Osteoblast (primary cell): ENCODE results near the gene ATP10A. TPM values are rescaled to one million over a fixed set of nuclear protein-coding genes. Genes with fewer than 3 reads are reported as not detected.
A peak's percentile ranks its signal among the peaks of the same experiment; 100 is the strongest.

ENCODE experiments used
- DNase-seq: peaks from one replicate; pipeline ENCODE4 v3.0.0; 2011; ENCODE audit warnings: low spot score, mixed read lengths; ENCODE audit not compliant: insufficient read length; ENCODE audit errors: missing footprints
- H2AFZ ChIP-seq: 2 replicates; pipeline ENCODE4 v1.6.0; 2011; ENCODE audit warnings: mild to moderate bottlenecking, low read length
- H3K27ac ChIP-seq: 2 replicates; pipeline ENCODE4 v1.5.1; 2011; ENCODE audit warnings: mild to moderate bottlenecking, low read depth, low read length, moderate library complexity
- H3K27me3 ChIP-seq: 2 replicates; pipeline ENCODE4 v1.6.0; 2012; ENCODE audit warnings: mild to moderate bottlenecking, control low read depth, inconsistent platforms, low read length, moderate library complexity; ENCODE audit not compliant: insufficient read depth
- H3K36me3 ChIP-seq: 2 replicates; pipeline ENCODE4 v1.5.1; 2011; ENCODE audit warnings: mild to moderate bottlenecking, low read length, control low read depth, moderate library complexity; ENCODE audit not compliant: insufficient read depth
- H3K4me1 ChIP-seq: 2 replicates; pipeline ENCODE4 v1.5.1; 2011; ENCODE audit warnings: mild to moderate bottlenecking, low read length, control low read depth, moderate library complexity; ENCODE audit not compliant: insufficient read depth
- H3K4me2 ChIP-seq: 2 replicates; pipeline ENCODE4 v1.6.0; 2011; ENCODE audit warnings: mild to moderate bottlenecking, low read length; ENCODE audit not compliant: insufficient read depth
- H3K4me3 ChIP-seq: fragments of 200-600 bp; sonication (generic); 3 replicates; pipeline ENCODE4 v1.5.1; 2012; ENCODE audit warnings: mild to moderate bottlenecking, low read length, inconsistent platforms; ENCODE audit not compliant: insufficient read depth
- H3K79me2 ChIP-seq: 2 replicates; pipeline ENCODE4 v1.6.0; 2012; ENCODE audit warnings: mild to moderate bottlenecking, low read length, control low read depth, inconsistent platforms; ENCODE audit not compliant: insufficient read depth
- H3K9me3 ChIP-seq: 2 replicates; pipeline ENCODE4 v1.5.1; 2011; ENCODE audit warnings: low read depth, low read length, control low read depth
- H4K20me1 ChIP-seq: 2 replicates; pipeline ENCODE4 v1.6.0; 2012; ENCODE audit warnings: mild to moderate bottlenecking, low read length, control low read depth; ENCODE audit not compliant: insufficient read depth
- CTCF ChIP-seq: IDR thresholded peaks from 2 replicates; pipeline ENCODE4 v1.5.1; 2011; ENCODE audit warnings: mild to moderate bottlenecking, low read depth, low read length, moderate library complexity; ENCODE audit errors: extremely low read depth
- total RNA-seq: library from RNA; depleted of rRNA; stranded (reverse); fragments of >200 nt; gene quantifications from 2 replicates; pipeline ENCODE4 v1.2.3, GENCODE V29; 2012

ATP10A gene
- total RNA-seq, 1 donor, result 32.9 TPM

GRCh38 chr15:25771338-25771706 lies 91.8 kb downstream of the ATP10A start:
- no peak overlapping the region for H3K27ac ChIP-seq
- no peak for DNase-seq
- H3K79me2 ChIP-seq, result peaks cover 35% of the 10 kb centered on the region

GRCh38 chr15:25770618-25771337 lies 92.3 kb downstream of the ATP10A start:
- Histone ChIP-seq H3K36me3 (peaks cover 3% of the 10 kb centered on the region), H3K27me3 (no peaks in the 10 kb centered on the region), H3K27ac (no peak overlapping the region), H3K4me2 (no peak overlapping the region), H3K4me3 (no peak overlapping the region), H3K79me2 (peaks cover 35% of the 10 kb centered on the region), H2AFZ (peak overlapping the region; percentile 35), H4K20me1 (peaks cover 3% of the 10 kb centered on the region), H3K9me3 (no peaks in the 10 kb centered on the region), H3K4me1 (peaks cover 21% of the 10 kb centered on the region)
- no peak for DNase-seq
- no peak for TF ChIP-seq CTCF

More at GRCh38 chr15:25771338-25771706, 91.8 kb downstream of the ATP10A start:
- peaks cover 3% of the 10 kb centered on the region for H3K36me3 ChIP-seq
- H3K27me3 ChIP-seq, result no peaks in the 10 kb centered on the region
- TF ChIP-seq CTCF, result peak; percentile 32
- H3K4me1 ChIP-seq, result peaks cover 26% of the 10 kb centered on the region
- H3K4me2 ChIP-seq, result no peak overlapping the region
- no peak overlapping the region for H2AFZ ChIP-seq
- H3K4me3 ChIP-seq, result no peak overlapping the region
- no peaks in the 10 kb centered on the region for H3K9me3 ChIP-seq
- peaks cover 3% of the 10 kb centered on the region for H4K20me1 ChIP-seq

GRCh38 chr15:25770031-25770430 lies 93.1 kb downstream of the ATP10A start:
- Histone ChIP-seq H4K20me1 (no peaks in the 10 kb centered on the region), H3K36me3 (peaks cover 3% of the 10 kb centered on the region), H2AFZ (no peak overlapping the region), H3K4me2 (no peak overlapping the region), H3K4me3 (no peak overlapping the region), H3K9me3 (no peaks in the 10 kb centered on the region), H3K79me2 (peaks cover 35% of the 10 kb centered on the region), H3K4me1 (peaks cover 14% of the 10 kb centered on the region), H3K27ac (no peak overlapping the region), H3K27me3 (no peaks in the 10 kb centered on the region)
- DNase-seq, result no peak
- TF ChIP-seq CTCF, result no peak

GRCh38 chr15:25768271-25768670 lies 94.9 kb downstream of the ATP10A start:
- no peak overlapping the region for H3K27ac ChIP-seq
- TF ChIP-seq CTCF, result no peak

More at GRCh38 chr15:25768271-25768670, 94.9 kb downstream of the ATP10A start:
- H3K79me2 ChIP-seq, result peaks cover 27% of the 10 kb centered on the region
- H2AFZ ChIP-seq, result no peak overlapping the region
- no peak for DNase-seq
- H3K27me3 ChIP-seq, result no peaks in the 10 kb centered on the region
- peaks cover 11% of the 10 kb centered on the region for H3K4me1 ChIP-seq
- no peak overlapping the region for H3K4me3 ChIP-seq
- no peaks in the 10 kb centered on the region for H4K20me1 ChIP-seq
- H3K9me3 ChIP-seq, result no peaks in the 10 kb centered on the region
- no peak overlapping the region for H3K4me2 ChIP-seq
- peaks cover 3% of the 10 kb centered on the region for H3K36me3 ChIP-seq
